ENCODE measurements around the gene EPS15. TPM values are rescaled to one million over a fixed set of nuclear protein-coding genes. Genes with fewer than 3 reads are reported as not detected.
A peak's percentile ranks its signal among the peaks of the same experiment; 100 is the strongest.
"Not testable (repeated sequence)": the region's sequence is repeated elsewhere in the genome, so short reads cannot be mapped to it uniquely, and the experiment has no call there.

EPS15 gene
- total and polyA plus RNA-seq, 2 experiments from 2014 or later, result 26.9 to 41.1 TPM

DNA sequence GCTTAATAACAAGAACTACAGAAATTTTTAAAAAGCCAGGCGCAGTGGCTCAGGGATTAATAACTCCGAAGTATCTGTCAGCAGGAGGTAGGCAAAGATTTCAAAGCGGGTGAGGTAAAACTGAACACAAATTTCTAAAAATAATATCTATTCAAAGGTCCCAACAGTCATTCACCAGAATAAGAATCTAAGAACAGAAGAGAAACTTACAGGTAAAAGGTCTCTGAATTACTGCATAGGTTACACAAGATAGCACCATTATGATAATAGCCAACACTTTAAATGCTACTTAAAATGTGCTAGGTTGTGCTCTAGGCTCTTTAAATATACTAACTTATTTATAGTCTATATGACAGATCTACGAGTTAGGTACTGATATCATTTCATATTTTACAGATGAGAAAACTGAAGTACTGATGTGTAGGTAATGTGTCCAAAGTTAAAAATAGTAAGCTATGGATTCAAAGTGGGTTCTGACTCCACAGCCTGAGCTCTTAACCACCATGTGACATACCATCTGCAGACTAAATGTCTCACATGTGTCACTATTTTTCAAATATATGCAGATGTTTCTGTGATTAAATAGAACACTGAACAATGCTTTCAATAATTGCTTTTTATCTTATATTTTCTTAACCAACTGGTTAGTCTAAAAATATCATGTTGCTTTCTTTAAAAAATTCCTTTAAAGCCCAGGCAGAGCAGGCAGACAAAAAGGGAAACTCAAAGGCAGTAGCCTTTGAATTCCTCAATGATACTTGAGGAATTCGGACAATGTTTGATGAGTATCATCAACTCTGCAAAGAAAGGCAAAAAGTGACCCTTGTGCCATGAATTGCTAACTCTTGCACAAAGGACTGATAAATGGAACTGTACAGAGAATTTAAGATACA is 108.3 kb downstream of the EPS15 start:
- no peak overlapping the region for H3K4me3 ChIP-seq
- H2AFZ ChIP-seq, result no peak overlapping the region
- TF ChIP-seq EZH2 (IDR thresholded peaks at IDR 0.05; ENCODE audit: insufficient read depth, poor library complexity, severe bottlenecking) (no peak), EZH2phosphoT487 (IDR thresholded peaks at IDR 0.05; ENCODE audit: insufficient read depth, low read depth) (no peak)
- no peaks in the 10 kb centered on the region for H3K9me3 ChIP-seq (ENCODE audit: low read depth)
- no peaks in the 10 kb centered on the region for H3K27me3 ChIP-seq (replicated peaks; ENCODE audit: insufficient read depth)
- H3K9ac ChIP-seq, result no peak overlapping the region
- peak overlapping the region; percentile 14; the same call in 1 of the 2 replicates for H3K27ac ChIP-seq
- no peaks in the 10 kb centered on the region for H3K9me2 ChIP-seq (ENCODE audit: insufficient read depth)
- H3K4me2 ChIP-seq (ENCODE audit: unreplicated experiment), result no peak overlapping the region
- no peaks in the 10 kb centered on the region for H4K20me1 ChIP-seq (ENCODE audit: insufficient read depth)
- in situ Hi-C loops (cut with MboI), result no loop called here
- H3F3A ChIP-seq (ENCODE audit: insufficient read depth), result peaks cover 7% of the 10 kb centered on the region; the same call in 1 of the 2 replicates
- DNase-seq, result peak; percentile 33
- 80 to 84% methylated on average over 5 of the region's 5 CpGs for WGBS, 2 experiments (ENCODE audit: low coverage in 1 of 2, low lambda C conversion rate in 2 of 2, missing lambda C conversion rate in 2 of 2)
- H3K36me3 ChIP-seq (ENCODE audit: low read depth), result peaks cover 25% of the 10 kb centered on the region
- H3K4me1 ChIP-seq (ENCODE audit: insufficient read depth), result peaks cover 10% of the 10 kb centered on the region
- H3K79me2 ChIP-seq (ENCODE audit: insufficient read depth), result no peaks in the 10 kb centered on the region; the same call in 1 of the 2 replicates

DNA sequence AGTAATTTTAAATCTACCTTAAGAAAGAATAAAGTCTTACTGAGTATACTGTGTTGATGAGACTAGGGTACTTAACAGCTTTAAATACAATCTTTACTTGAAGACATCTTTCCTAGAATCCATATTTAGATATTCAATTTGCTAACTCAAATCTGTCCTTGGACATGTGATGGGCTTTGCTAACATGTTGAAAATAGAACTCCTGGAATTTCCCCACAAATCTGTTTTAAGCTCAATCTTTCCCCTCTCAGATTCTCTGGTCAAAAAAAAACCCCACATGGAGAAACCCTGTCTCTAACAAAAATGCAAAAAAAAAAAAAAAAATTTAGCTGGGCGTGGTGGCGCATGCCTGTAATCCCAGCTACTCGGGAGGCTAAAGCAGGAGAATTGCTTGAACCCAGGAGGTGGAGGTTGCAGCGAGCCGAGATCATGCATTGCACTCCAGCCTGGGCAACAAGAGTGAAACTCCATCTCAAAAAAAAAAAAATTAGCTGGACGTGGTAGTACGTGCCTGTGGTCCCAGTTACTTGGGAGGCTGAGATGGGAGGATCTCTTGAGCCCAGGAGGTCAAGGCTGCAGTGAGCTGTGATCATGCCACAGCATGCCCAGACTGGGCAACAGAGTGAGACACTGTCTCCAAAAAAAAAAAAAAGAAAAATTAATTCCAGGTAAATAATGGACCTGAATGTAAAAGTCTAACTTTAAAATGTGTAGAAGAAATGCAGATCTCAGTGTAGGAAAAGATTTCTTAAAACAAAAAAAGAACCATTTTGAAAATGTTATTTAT is 109.1 kb downstream of the EPS15 start:
- H3F3A ChIP-seq (ENCODE audit: insufficient read depth); H2AFZ ChIP-seq; H3K9ac ChIP-seq; H3K4me3 ChIP-seq; H3K4me2 ChIP-seq (ENCODE audit: unreplicated experiment); H3K4me1 ChIP-seq (ENCODE audit: insufficient read depth); H3K9me2 ChIP-seq (ENCODE audit: insufficient read depth); DNase-seq; H3K27me3 ChIP-seq (replicated peaks; ENCODE audit: insufficient read depth); H3K79me2 ChIP-seq (ENCODE audit: insufficient read depth); H4K20me1 ChIP-seq (ENCODE audit: insufficient read depth); H3K27ac ChIP-seq; H3K9me3 ChIP-seq (ENCODE audit: low read depth); in situ Hi-C loops (cut with MboI): not testable (repeated sequence)
- H3K36me3 ChIP-seq (ENCODE audit: low read depth), result peaks cover 34% of the 10 kb centered on the region
- 95 to 97% methylated on average over 5 to 7 of the region's 7 CpGs for WGBS, 2 experiments (ENCODE audit: low coverage in 1 of 2, low lambda C conversion rate in 2 of 2, missing lambda C conversion rate in 2 of 2)

DNA sequence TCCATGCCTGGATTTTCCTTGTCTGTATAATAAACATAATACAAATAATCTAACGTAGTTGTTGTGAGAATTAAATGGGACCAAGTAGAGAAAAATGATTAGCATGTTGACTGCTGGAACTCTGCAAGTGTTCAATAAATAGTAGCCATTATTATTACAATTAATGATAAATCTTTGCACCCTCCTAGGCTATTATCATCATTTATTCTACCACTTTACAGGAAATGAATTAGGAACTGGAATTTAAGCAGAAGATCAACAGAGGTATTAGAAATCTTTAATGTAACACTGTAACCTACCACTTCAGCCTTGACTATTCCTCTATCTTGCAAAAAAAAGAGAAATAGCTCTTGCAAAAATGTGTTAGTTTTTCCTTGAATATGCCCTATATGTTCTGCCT is 126.8 kb downstream of the EPS15 start:
- Histone ChIP-seq H3K9ac (no peak overlapping the region), H3K4me1 (ENCODE audit: insufficient read depth) (no peaks in the 10 kb centered on the region), H3K4me2 (ENCODE audit: unreplicated experiment) (no peak overlapping the region), H3K36me3 (ENCODE audit: low read depth) (peaks cover 12% of the 10 kb centered on the region), H3K9me2 (ENCODE audit: insufficient read depth) (no peaks in the 10 kb centered on the region), H3K27me3 (replicated peaks; ENCODE audit: insufficient read depth) (no peaks in the 10 kb centered on the region), H3K79me2 (ENCODE audit: insufficient read depth) (no peaks in the 10 kb centered on the region), H3K27ac (no peak overlapping the region), H3K9me3 (ENCODE audit: low read depth) (no peaks in the 10 kb centered on the region), H2AFZ (no peak overlapping the region), H3F3A (ENCODE audit: insufficient read depth) (0 out of 2 replicates have a peak, but pooled peaks cover 4% of the 10 kb centered on the region), H4K20me1 (ENCODE audit: insufficient read depth) (no peaks in the 10 kb centered on the region), H3K4me3 (no peak overlapping the region)
- DNase-seq, result no peak
- in situ Hi-C loops (cut with MboI), result no loop called here
- TF ChIP-seq EZH2 (IDR thresholded peaks at IDR 0.05; ENCODE audit: insufficient read depth, poor library complexity, severe bottlenecking) (no peak), EZH2phosphoT487 (IDR thresholded peaks at IDR 0.05; ENCODE audit: insufficient read depth, low read depth) (no peak)
- 100% methylated on average over 1 of the region's 1 CpG for WGBS, 2 experiments (ENCODE audit: low coverage in 1 of 2, low lambda C conversion rate in 2 of 2, missing lambda C conversion rate in 2 of 2)

DNA sequence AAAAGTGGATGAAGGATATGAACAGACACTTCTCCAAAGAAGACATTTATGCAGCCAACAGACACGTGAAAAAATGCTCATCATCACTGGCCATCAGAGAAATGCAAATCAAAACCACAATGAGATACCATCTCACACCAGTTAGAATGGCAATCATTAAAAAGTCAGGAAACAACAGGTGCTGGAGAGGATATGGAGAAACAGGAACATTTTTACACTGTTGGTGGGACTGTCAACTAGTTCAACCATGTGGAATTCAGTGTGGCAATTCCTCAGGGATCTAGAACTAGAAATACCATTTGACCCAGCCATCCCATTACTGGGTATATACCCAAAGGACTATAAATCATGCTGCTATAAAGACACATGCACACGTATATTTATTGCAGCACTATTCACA is 128.4 kb downstream of the EPS15 start:
- H3K27ac ChIP-seq; H3K4me3 ChIP-seq; H3K4me2 ChIP-seq (ENCODE audit: unreplicated experiment); H3K4me1 ChIP-seq (ENCODE audit: insufficient read depth); H3F3A ChIP-seq (ENCODE audit: insufficient read depth); H4K20me1 ChIP-seq (ENCODE audit: insufficient read depth); H2AFZ ChIP-seq; H3K36me3 ChIP-seq (ENCODE audit: low read depth); in situ Hi-C loops (cut with MboI); DNase-seq; H3K9me3 ChIP-seq (ENCODE audit: low read depth); H3K9ac ChIP-seq; H3K9me2 ChIP-seq (ENCODE audit: insufficient read depth); H3K79me2 ChIP-seq (ENCODE audit: insufficient read depth); H3K27me3 ChIP-seq (replicated peaks; ENCODE audit: insufficient read depth): not testable (repeated sequence)
- 79 to 93% methylated on average over 2 of the region's 2 CpGs for WGBS, 2 experiments (ENCODE audit: low coverage in 1 of 2, low lambda C conversion rate in 2 of 2, missing lambda C conversion rate in 2 of 2)

DNA sequence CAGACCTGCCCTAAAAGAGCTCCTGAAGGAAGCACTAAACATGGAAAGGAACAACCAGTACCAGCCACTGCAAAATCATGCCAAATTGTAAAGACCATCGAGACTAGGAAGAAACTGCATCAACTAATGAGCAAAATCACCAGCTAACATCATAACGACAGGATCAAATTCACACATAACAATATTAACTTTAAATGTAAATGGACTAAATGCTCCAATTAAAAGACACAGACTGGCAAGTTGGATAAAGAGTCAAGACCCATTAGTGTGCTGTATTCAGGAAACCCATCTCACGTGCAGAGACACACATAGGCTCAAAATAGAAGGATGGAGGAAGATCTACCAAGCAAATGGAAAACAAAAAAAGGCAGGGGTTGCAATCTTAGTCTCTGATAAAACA is 131.8 kb downstream of the EPS15 start:
- DNase-seq; in situ Hi-C loops (cut with MboI); H4K20me1 ChIP-seq (ENCODE audit: insufficient read depth); H3K4me3 ChIP-seq; H3K27ac ChIP-seq; H3K79me2 ChIP-seq (ENCODE audit: insufficient read depth); H3K9me3 ChIP-seq (ENCODE audit: low read depth); H2AFZ ChIP-seq; H3K4me1 ChIP-seq (ENCODE audit: insufficient read depth); H3K36me3 ChIP-seq (ENCODE audit: low read depth); H3K9me2 ChIP-seq (ENCODE audit: insufficient read depth); H3F3A ChIP-seq (ENCODE audit: insufficient read depth); H3K4me2 ChIP-seq (ENCODE audit: unreplicated experiment); H3K27me3 ChIP-seq (replicated peaks; ENCODE audit: insufficient read depth); H3K9ac ChIP-seq: not testable (repeated sequence)
- 95 to 97% methylated on average over 3 of the region's 3 CpGs for WGBS, 2 experiments (ENCODE audit: low coverage in 1 of 2, low lambda C conversion rate in 2 of 2, missing lambda C conversion rate in 2 of 2)

DNA sequence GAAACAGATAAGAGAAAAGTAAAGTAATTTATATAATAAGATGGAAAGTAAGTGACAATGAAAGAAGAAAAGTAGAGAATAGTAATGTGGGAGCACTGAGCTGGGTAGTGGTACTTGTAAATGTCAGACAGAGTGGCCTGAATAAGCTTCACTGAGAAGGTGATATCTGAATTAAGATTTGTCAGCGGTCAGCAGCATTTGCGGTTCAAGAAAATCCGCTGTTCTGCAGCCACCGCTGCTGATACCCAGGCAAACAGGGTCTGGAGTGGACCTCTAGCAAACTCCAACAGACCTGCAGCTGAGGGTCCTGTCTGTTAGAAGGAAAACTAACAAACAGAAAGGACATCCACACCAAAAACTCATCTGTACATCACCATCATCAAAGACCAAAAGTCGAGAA is 132.8 kb downstream of the EPS15 start:
- H2AFZ ChIP-seq; H3K27ac ChIP-seq; in situ Hi-C loops (cut with MboI); H3K9me2 ChIP-seq (ENCODE audit: insufficient read depth); H3K4me3 ChIP-seq; H3K4me2 ChIP-seq (ENCODE audit: unreplicated experiment); H3K4me1 ChIP-seq (ENCODE audit: insufficient read depth); H3K9me3 ChIP-seq (ENCODE audit: low read depth); H3F3A ChIP-seq (ENCODE audit: insufficient read depth); H3K36me3 ChIP-seq (ENCODE audit: low read depth); H3K79me2 ChIP-seq (ENCODE audit: insufficient read depth); H3K27me3 ChIP-seq (replicated peaks; ENCODE audit: insufficient read depth); H3K9ac ChIP-seq; DNase-seq; H4K20me1 ChIP-seq (ENCODE audit: insufficient read depth): not testable (repeated sequence)
- 95 to 100% methylated on average over 5 of the region's 5 CpGs for WGBS, 2 experiments (ENCODE audit: low coverage in 1 of 2, low lambda C conversion rate in 2 of 2, missing lambda C conversion rate in 2 of 2)

Measured in GM23248 (cell line).